ENCODE results near the gene CLRN3. TPM values are rescaled to one million over a fixed set of nuclear protein-coding genes. Genes with fewer than 3 reads are reported as not detected.

The CLRN3 gene
- total and polyA plus RNA-seq, 9 of the 15 experiments (the other 6 are each of a cell fraction or from before 2014, with no cell fraction given), result not detected

DNA sequence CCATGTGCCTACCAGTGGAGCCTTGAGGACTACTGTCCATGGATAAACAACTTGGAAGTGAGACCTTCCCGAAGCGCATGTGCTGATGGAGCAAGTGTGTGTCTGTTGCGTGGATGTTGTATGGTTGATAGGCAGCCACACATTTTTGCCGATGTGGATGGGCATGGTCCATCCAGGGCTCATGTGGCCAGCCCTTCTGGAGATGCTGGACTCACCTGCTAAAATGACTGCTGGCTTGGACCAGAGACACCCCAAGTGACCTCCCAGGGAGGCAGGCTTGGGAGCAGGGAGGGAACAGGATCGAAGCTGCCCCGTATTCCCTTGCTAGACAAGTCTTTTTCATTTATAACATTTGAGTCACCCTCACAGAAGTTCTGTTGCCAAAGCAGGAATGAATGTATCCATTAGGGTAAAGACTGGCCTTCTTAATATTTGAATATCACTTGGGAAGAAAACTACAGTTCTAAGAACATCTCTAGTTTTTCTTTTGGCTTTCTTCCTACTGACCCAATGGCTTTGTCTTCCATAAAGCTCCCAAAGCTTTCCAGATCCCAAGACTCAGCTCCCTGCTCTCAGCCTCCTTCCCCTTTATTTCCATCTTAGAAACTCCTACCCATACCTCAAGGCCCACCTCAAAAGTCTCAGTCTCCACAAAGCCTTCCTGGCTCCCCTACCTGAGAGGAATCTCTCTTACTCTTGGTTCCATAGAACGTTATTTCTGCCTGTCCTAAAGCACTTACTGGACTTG lies 17.1 kb upstream of the CLRN3 start (continued):
- TF ChIP-seq, protein P1, sequence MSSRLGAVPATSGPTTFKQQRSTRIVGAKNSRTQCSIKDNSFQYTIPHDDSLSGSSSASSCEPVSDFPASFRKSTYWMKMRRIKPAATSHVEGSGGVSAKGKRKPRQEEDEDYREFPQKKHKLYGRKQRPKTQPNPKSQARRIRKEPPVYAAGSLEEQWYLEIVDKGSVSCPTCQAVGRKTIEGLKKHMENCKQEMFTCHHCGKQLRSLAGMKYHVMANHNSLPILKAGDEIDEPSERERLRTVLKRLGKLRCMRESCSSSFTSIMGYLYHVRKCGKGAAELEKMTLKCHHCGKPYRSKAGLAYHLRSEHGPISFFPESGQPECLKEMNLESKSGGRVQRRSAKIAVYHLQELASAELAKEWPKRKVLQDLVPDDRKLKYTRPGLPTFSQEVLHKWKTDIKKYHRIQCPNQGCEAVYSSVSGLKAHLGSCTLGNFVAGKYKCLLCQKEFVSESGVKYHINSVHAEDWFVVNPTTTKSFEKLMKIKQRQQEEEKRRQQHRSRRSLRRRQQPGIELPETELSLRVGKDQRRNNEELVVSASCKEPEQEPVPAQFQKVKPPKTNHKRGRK (tag; IDR thresholded peaks at IDR 0.05), result no peak
- TF ChIP-seq MEIS2 (IDR thresholded peaks at IDR 0.05; ENCODE audit: partially characterized antibody) (no peak), SAFB2 (IDR thresholded peaks at IDR 0.05; ENCODE audit: borderline replicate concordance, low read depth, low read length, severe bottlenecking) (no peak), SRSF1 (IDR thresholded peaks at IDR 0.05; ENCODE audit: low read depth, low read length) (no peak), MAZ (CRISPR knock-in tag; conservative IDR thresholded peaks at IDR 0.05 in 1 of 2, IDR thresholded peaks at IDR 0.05 in 1 of 2) (no peak)

DNA sequence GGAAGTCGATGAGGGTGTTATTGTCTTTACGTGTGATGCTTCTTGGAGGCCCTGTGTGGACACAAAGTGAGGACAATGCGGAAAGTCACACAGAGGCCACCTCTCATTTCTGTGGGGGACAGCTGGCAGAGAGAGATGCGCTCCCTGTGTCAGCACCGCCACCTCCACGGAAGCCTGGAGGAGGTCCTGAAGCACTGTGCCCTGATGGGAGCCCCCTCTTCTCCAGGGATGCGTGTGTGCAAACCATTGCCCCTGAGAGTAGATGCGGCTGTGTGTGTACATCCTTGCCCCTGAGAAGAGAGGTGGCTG lies 16.2 kb upstream of the CLRN3 start:
- Histone ChIP-seq H3K9ac (ENCODE audit: insufficient read depth in 1 of 2, low read depth in 2 of 2, low read length in 2 of 2) (no peak overlapping the region), H3K27me3 (ENCODE audit: control insufficient read depth in 2 of 2, insufficient read depth in 2 of 2, low read length in 2 of 2) (peaks cover 0 to 5% of the 10 kb centered on the region in 2 experiments; a peak in 1 of 5 replicates), H2AFZ (ENCODE audit: low read depth, low read length) (no peak overlapping the region), H3K79me2 (ENCODE audit: control insufficient read depth, insufficient read depth, low read length) (no peaks in the 10 kb centered on the region), H3K4me2 (ENCODE audit: insufficient read depth, low read length) (no peak overlapping the region), H3K4me1 (replicated peaks in 1 of 2; ENCODE audit: control insufficient read depth in 2 of 2, insufficient read depth in 2 of 2, low read length in 2 of 2) (peaks cover 0 to 5% of the 10 kb centered on the region in 2 experiments; a peak in 1 of 5 replicates), H3K27ac (ENCODE audit: extremely low read depth, low read depth, low read length) (no peak overlapping the region), H3K9me1 (ENCODE audit: control insufficient read depth, insufficient read depth, low read length) (no peaks in the 10 kb centered on the region), H3K36me3 (ENCODE audit: control insufficient read depth, insufficient read depth, low read length) (no peaks in the 10 kb centered on the region), H4K20me1 (replicated peaks; ENCODE audit: control insufficient read depth, insufficient read depth, low read length) (no peaks in the 10 kb centered on the region), H3K4me3 (no peak overlapping the region), H3K9me3 (replicated peaks; ENCODE audit: control insufficient read depth, insufficient read depth, low read depth, low read length) (no peaks in the 10 kb centered on the region)
- 0% methylated on average over 6 of the region's 8 CpGs for WGBS (ENCODE audit: insufficient coverage, low coverage, missing lambda C conversion rate)
- ChIA-PET POLR2A (no interaction called here), CTCF (ENCODE audit: low intra/inter-chr PET ratio) (no interaction called here)
- FAIRE-seq (no peak), ATAC-seq (no peak), DNase-seq (ENCODE audit: extremely low read depth in 1 of 4, low spot score in 3 of 4) (no peak)
- intact Hi-C loops (cut with micrococcal nuclease) (no loop called here), in situ Hi-C loops (cut with MboI) (no loop called here)
- BruUV-seq (replicated peaks), result no TSS peak
- no peak for TF ChIP-seq RBBP5 (IDR thresholded peaks at IDR 0.05; ENCODE audit: borderline replicate concordance, insufficient read depth, low read length, poor library complexity, severe bottlenecking)
- no peak for TF ChIP-seq CAMTA2 (CRISPR knock-in tag; conservative IDR thresholded peaks at IDR 0.05)
- TF ChIP-seq, protein P2, sequence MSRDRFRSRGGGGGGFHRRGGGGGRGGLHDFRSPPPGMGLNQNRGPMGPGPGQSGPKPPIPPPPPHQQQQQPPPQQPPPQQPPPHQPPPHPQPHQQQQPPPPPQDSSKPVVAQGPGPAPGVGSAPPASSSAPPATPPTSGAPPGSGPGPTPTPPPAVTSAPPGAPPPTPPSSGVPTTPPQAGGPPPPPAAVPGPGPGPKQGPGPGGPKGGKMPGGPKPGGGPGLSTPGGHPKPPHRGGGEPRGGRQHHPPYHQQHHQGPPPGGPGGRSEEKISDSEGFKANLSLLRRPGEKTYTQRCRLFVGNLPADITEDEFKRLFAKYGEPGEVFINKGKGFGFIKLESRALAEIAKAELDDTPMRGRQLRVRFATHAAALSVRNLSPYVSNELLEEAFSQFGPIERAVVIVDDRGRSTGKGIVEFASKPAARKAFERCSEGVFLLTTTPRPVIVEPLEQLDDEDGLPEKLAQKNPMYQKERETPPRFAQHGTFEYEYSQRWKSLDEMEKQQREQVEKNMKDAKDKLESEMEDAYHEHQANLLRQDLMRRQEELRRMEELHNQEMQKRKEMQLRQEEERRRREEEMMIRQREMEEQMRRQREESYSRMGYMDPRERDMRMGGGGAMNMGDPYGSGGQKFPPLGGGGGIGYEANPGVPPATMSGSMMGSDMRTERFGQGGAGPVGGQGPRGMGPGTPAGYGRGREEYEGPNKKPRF (IDR thresholded peaks at IDR 0.05; ENCODE audit: low read depth, low read length), result no peak
- TF ChIP-seq SAP30 (IDR thresholded peaks at IDR 0.05; ENCODE audit: borderline replicate concordance, insufficient read depth, low read depth, low read length, poor library complexity, severe bottlenecking), result no peak
- no peak for TF ChIP-seq ZNF217 (CRISPR knock-in tag; IDR thresholded peaks at IDR 0.05)
- no peak for TF ChIP-seq POLR3G (IDR thresholded peaks at IDR 0.05; ENCODE audit: extremely low read depth, insufficient read length, insufficient replicate concordance)
- no peak for TF ChIP-seq OTX1 (CRISPR knock-in tag; IDR thresholded peaks at IDR 0.05)
- no peak for TF ChIP-seq TAF1 (IDR thresholded peaks at IDR 0.05; ENCODE audit: control insufficient read depth, extremely low read depth, insufficient read depth, low read length, severe bottlenecking)
- no peak for TF ChIP-seq SIRT6 (IDR thresholded peaks at IDR 0.05; ENCODE audit: low read depth, low read length)
- TF ChIP-seq, protein P3, sequence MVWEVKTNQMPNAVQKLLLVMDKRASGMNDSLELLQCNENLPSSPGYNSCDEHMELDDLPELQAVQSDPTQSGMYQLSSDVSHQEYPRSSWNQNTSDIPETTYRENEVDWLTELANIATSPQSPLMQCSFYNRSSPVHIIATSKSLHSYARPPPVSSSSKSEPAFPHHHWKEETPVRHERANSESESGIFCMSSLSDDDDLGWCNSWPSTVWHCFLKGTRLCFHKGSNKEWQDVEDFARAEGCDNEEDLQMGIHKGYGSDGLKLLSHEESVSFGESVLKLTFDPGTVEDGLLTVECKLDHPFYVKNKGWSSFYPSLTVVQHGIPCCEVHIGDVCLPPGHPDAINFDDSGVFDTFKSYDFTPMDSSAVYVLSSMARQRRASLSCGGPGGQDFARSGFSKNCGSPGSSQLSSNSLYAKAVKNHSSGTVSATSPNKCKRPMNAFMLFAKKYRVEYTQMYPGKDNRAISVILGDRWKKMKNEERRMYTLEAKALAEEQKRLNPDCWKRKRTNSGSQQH (CRISPR knock-in tag; IDR thresholded peaks at IDR 0.05), result no peak
